GM23338 (cell line): ENCODE data around the gene MIEF2. TPM values are rescaled to one million over a fixed set of nuclear protein-coding genes. Genes with fewer than 3 reads are reported as not detected.

Experiments used
- ATAC-seq: fragments of 200-7000 bp; cut with Tn5 transposase; 3 replicates; pipeline ENCODE4 v1.9.1; 2020
- DNase-seq: peaks from one replicate; pipeline ENCODE4 v3.0.0-alpha.2; 2015; ENCODE audit warnings: low spot score
- H2AFZ ChIP-seq: fragments of 200-600 bp; sonication (generic); 2 replicates; pipeline ENCODE4 v1.8.0; 2016; ENCODE audit warnings: antibody characterized with exemption, mild to moderate bottlenecking, moderate library complexity
- H3F3A ChIP-seq: fragments of 200-600 bp; sonication (generic); replicated peaks from 2 replicates; pipeline ENCODE4 v1.8.0; 2017; ENCODE audit warnings: antibody characterized with exemption, mixed run types, low read depth
- H3K27ac ChIP-seq: fragments of 200-600 bp; sonication (generic); 2 replicates; pipeline ENCODE4 v1.6.1; 2016; ENCODE audit warnings: low read depth
- H3K27me3 ChIP-seq: fragments of 200-600 bp; sonication (generic); 2 replicates; pipeline ENCODE4 v1.8.0; 2016; ENCODE audit warnings: mild to moderate bottlenecking, mixed run types, moderate library complexity; ENCODE audit not compliant: insufficient read depth
- H3K36me3 ChIP-seq: fragments of 200-600 bp; sonication (generic); 2 replicates; pipeline ENCODE4 v1.8.0; 2016; ENCODE audit warnings: mild to moderate bottlenecking; ENCODE audit not compliant: insufficient read depth
- H3K4me1 ChIP-seq: fragments of 200-600 bp; sonication (generic); 2 replicates; pipeline ENCODE4 v1.8.0; 2016; ENCODE audit warnings: mild to moderate bottlenecking, moderate library complexity; ENCODE audit not compliant: insufficient read depth
- H3K4me2 ChIP-seq: fragments of 200-600 bp; sonication (generic); 2 replicates; pipeline ENCODE4 v1.7.1; 2017; ENCODE audit warnings: mixed run types
- H3K4me3 ChIP-seq: fragments of 200-600 bp; sonication (generic); 2 replicates; pipeline ENCODE4 v1.6.1; 2016; ENCODE audit warnings: mixed run types
- H3K79me2 ChIP-seq: fragments of 200-600 bp; sonication (generic); replicated peaks from 2 replicates; pipeline ENCODE4 v1.8.0; 2017; ENCODE audit warnings: mild to moderate bottlenecking; ENCODE audit not compliant: insufficient read depth
- H3K9me2 ChIP-seq: fragments of 200-600 bp; sonication (generic); 2 replicates; pipeline ENCODE4 v1.8.0; 2017; ENCODE audit not compliant: insufficient read depth
- H4K20me1 ChIP-seq: fragments of 200-600 bp; sonication (generic); replicated peaks from 2 replicates; pipeline ENCODE4 v1.8.0; 2017; ENCODE audit warnings: mild to moderate bottlenecking; ENCODE audit not compliant: insufficient read depth
- H3K27ac Mint-ChIP-seq: 2 replicates; pipeline ENCODE4 v1.8.0; 2020; ENCODE audit warnings: inconsistent platforms, mild to moderate bottlenecking, moderate library complexity, mixed read lengths
- H3K27me3 Mint-ChIP-seq: 3 replicates; pipeline ENCODE4 v1.8.0; 2022; ENCODE audit warnings: low read depth, mild to moderate bottlenecking, moderate library complexity, mixed read lengths, inconsistent platforms; ENCODE audit not compliant: insufficient read depth, poor library complexity
- H3K36me3 Mint-ChIP-seq: 3 replicates; pipeline ENCODE4 v1.8.0; 2021; ENCODE audit warnings: low read depth, mild to moderate bottlenecking, inconsistent platforms, moderate library complexity, mixed read lengths
- H3K4me1 Mint-ChIP-seq: 3 replicates; pipeline ENCODE4 v1.8.0; 2020; ENCODE audit warnings: mild to moderate bottlenecking, inconsistent platforms, mixed read lengths
- H3K4me3 Mint-ChIP-seq: 3 replicates; pipeline ENCODE4 v1.8.0; 2021; ENCODE audit warnings: moderate library complexity, mild to moderate bottlenecking, inconsistent platforms, mixed read lengths
- H3K9me3 Mint-ChIP-seq: 3 replicates; pipeline ENCODE4 v1.8.0; 2020; ENCODE audit warnings: moderate library complexity, mild to moderate bottlenecking, inconsistent platforms, mixed read lengths
- CREB1 ChIP-seq: fragments of 250-450 bp; sonication (Bioruptor Pico); IDR thresholded peaks from 2 replicates; pipeline ENCODE4 v1.5.0; 2020; ENCODE audit warnings: low read depth, mild to moderate bottlenecking, moderate library complexity
- CTCF ChIP-seq, 2 experiments: fragments of 200-600 bp in 1 of 2; sonication (generic) in 1 of 2; conservative IDR thresholded peaks; 2 replicates each; pipeline versions ENCODE4 v1.5.1 to v1.6.1; 2016 to 2017; ENCODE audit warnings: antibody characterized with exemption in 2 of 2, low read depth in 2 of 2, mild to moderate bottlenecking in 2 of 2, moderate library complexity in 1 of 2
- EZH2phosphoT487 ChIP-seq: fragments of 200-600 bp; sonication (generic); IDR thresholded peaks from one replicate; pipeline ENCODE4 v1.8.1; 2018; ENCODE audit warnings: antibody characterized with exemption; ENCODE audit not compliant: unreplicated experiment
- REST ChIP-seq: IDR thresholded peaks from one replicate; pipeline ENCODE4 v1.6.1; 2018; ENCODE audit warnings: antibody characterized with exemption; ENCODE audit not compliant: unreplicated experiment
- STAT1 ChIP-seq: IDR thresholded peaks from one replicate; pipeline ENCODE4 v1.6.1; 2016; ENCODE audit warnings: antibody characterized with exemption; ENCODE audit not compliant: unreplicated experiment
- ZNF462 ChIP-seq: fragments of 250-450 bp; sonication (Bioruptor Pico); IDR thresholded peaks from 2 replicates; pipeline ENCODE4 v1.5.0; 2020; ENCODE audit warnings: mild to moderate bottlenecking, moderate library complexity
- polyA plus RNA-seq: library from polyadenylated mRNA; unstranded; fragments of >200 nt; fragmentation: Nextera tagmentation; extraction: Ambion mirVana; gene quantifications from 2 replicates; pipeline ENCODE4 v1.2.1, GENCODE V29; 2016
- total RNA-seq: library from RNA; depleted of rRNA; stranded (reverse); fragments of >200 nt; shearing (Covaris generic); gene quantifications from 2 replicates; pipeline ENCODE4 v1.2.3, GENCODE V29; 2014

Gene MIEF2
- total and polyA plus RNA-seq, 2 experiments from 2014 or later: 8.2 to 26.5 TPM

- no peak for TF ChIP-seq ZNF462 (CRISPR knock-in tag)
These were observed 36.4 kb upstream of the MIEF2 start (continued) for GRCh38 chr17:18224053-18224386.

GRCh38 chr17:18224387-18225120, 35.9 kb upstream of the MIEF2 start:
- Mint-ChIP-seq H3K4me3 (peak overlapping the region; percentile 87), H3K4me1 (peaks cover 19% of the 10 kb centered on the region), H3K27me3 (peaks cover 13% of the 10 kb centered on the region), H3K36me3 (no peaks in the 10 kb centered on the region; the same call in 2 of the 3 replicates), H3K9me3 (no peaks in the 10 kb centered on the region), H3K27ac (peak overlapping the region; percentile 100)
- Histone ChIP-seq H3K36me3 (no peaks in the 10 kb centered on the region), H4K20me1 (peaks cover 2% of the 10 kb centered on the region), H3F3A (0 out of 2 replicates have a peak, but pooled peaks cover 3% of the 10 kb centered on the region), H3K9me2 (no peaks in the 10 kb centered on the region), H3K4me3 (peak overlapping the region; percentile 65), H3K4me1 (peaks cover 16% of the 10 kb centered on the region), H3K27me3 (no peaks in the 10 kb centered on the region), H3K4me2 (peak overlapping the region; percentile 89), H2AFZ (peak overlapping the region; percentile 67), H3K79me2 (peaks cover 37% of the 10 kb centered on the region), H3K27ac (peak overlapping the region; percentile 99)
- peak; percentile 96 for DNase-seq
- peak; percentile 80 for ATAC-seq
- TF ChIP-seq STAT1: no peak
- TF ChIP-seq REST: no peak
- TF ChIP-seq CREB1 (CRISPR knock-in tag): peak; percentile 73
- no peak for TF ChIP-seq CTCF (conservative IDR thresholded peaks at IDR 0.05; ENCODE audit: low read depth in 2 of 2)
- no peak for TF ChIP-seq EZH2phosphoT487
